Measurements from ENCODE around the gene RIC3.

- TF ChIP-seq CTCF (IDR thresholded peaks at IDR 0.05; ENCODE audit: low read length), result no peak
- TF ChIP-seq EZH2phosphoT487 (IDR thresholded peaks at IDR 0.05; ENCODE audit: low read length), result no peak
- no peak for TF ChIP-seq EZH2 (optimal IDR thresholded peaks at IDR 0.05; ENCODE audit: low read depth, low read length)
Observed at GRCh38 chr11:8156877-8157276, 11.9 kb downstream of the RIC3 start.

Data from MM.1S (cell line).